ENCODE results near the gene UNG.

DNA sequence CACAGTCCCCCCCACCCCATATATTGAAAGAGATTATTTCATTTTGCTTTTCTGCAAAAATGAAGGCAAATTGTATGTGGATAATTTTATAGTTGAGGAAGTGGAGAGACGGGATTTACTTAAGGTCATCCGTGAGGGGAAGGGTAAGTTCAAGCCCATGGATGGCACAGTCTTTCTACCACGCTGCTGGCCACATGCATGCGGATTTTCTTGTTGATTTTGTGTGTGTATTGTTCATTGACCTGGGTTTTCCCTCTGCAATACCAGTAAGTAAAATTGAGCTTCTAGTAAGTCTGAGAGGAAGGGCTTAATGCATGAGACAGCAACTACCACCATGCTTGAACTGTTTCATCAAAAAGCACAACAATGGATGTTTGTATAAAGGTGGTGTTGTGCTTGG is 54.1 kb downstream of the UNG start:
- TF ChIP-seq CREB1 (IDR thresholded peaks at IDR 0.05) (no peak), CREB1 (CRISPR knock-in tag; IDR thresholded peaks at IDR 0.05) (no peak), SRSF1 (IDR thresholded peaks at IDR 0.05; ENCODE audit: low read depth, low read length) (no peak), KLF1 (tag; IDR thresholded peaks at IDR 0.05) (no peak), SMC3 (conservative IDR thresholded peaks at IDR 0.05; ENCODE audit: insufficient read depth, low read depth, low read length) (no peak), ETV6 (IDR thresholded peaks at IDR 0.05; ENCODE audit: borderline replicate concordance in 1 of 2, low read depth in 2 of 2, low read length in 1 of 2) (no peak), ETV6 (CRISPR knock-in tag; IDR thresholded peaks at IDR 0.05; ENCODE audit: borderline replicate concordance) (no peak), CBX5 (IDR thresholded peaks at IDR 0.05; ENCODE audit: borderline replicate concordance, low read depth) (no peak)

All from K562 (cell line).